ENCODE measurements around the gene KIT.

Gene KIT

DNA sequence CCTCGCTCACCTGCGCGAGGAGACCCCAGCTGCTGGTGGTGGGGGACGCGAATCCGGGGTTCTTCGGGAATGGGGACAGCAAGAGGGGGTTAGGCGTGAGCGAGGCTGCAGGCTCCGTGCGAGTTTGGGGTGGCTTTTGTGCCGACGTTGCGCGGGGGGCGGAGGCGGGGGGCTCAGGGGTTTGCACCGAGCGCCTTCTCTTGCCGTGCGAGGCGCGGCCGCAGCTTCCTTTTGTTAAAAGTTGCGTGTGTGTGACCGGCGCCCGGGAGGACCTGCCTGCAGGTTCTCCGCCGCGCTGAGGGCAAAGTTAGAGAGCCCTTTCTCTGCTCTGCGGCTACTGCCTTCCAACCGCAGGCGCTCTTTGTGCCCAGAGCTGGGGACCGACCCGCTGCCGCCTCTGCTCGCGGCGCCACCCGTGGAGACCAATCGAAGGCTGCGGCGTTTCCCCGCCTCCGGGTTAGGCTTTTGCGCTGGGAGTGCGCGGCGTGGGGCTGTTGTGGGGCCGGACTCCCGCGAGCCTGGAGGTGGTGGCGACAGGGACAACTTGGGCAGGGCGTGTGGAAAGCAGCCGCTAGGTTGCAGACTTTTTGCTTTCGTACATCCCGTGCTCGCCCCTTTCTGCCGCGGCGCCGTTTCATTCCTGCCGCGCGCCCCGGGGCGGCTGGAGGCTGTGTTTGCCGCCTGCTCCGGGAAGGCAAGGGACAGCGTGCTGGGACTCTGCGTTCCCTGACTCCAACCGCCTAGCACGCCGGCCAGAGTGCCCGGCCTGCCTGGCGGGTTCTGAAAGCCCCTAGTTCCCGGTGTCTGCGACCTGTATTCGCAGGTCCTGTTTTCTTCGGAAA is 716 bp downstream of the KIT start:
- Histone ChIP-seq H3K36me3 (replicated peaks; ENCODE audit: insufficient read depth, low read length) (no peaks in the 10 kb centered on the region), H3K27ac (ENCODE audit: low read length) (no peak overlapping the region)

DNA sequence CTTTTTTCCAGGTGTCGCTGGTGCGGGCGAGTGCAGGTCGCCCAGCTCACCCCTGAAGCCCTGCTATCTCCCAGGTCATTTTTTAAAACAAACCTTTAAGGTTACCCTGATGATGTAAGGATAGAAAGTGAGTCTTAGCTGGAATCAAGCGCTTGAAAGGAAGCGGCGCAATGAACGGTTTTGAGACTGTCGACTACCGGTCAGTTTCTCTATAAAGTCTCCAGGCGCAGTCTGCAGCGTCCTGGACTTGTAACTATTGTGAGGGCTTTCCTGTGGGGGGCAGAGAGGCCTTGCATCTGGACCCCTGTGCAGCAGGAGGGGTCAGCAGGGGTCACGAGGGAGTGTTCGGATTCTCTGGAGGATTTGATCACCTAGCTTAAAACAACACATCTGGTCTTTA is 1.6 kb downstream of the KIT start:
- Histone ChIP-seq H3K4me2 (ENCODE audit: low read depth, low read length) (peak overlapping the region; percentile 98), H3K9ac (ENCODE audit: low read length) (no peak overlapping the region; the same call in 1 of the 2 replicates), H3K4me1 (ENCODE audit: low read length) (no peaks in the 10 kb centered on the region), H3K27me3 (replicated peaks; ENCODE audit: insufficient read depth, low read length) (peaks cover 23% of the 10 kb centered on the region), H3K36me3 (replicated peaks; ENCODE audit: insufficient read depth, low read length) (no peaks in the 10 kb centered on the region), H3K9me3 (replicated peaks; ENCODE audit: insufficient read depth, low read length) (no peaks in the 10 kb centered on the region), H3F3A (ENCODE audit: insufficient read depth, low read length) (no peaks in the 10 kb centered on the region), H3K27ac (ENCODE audit: low read length) (no peak overlapping the region), H3K79me2 (ENCODE audit: low read length) (no peaks in the 10 kb centered on the region), H3K4me3 (ENCODE audit: low read length) (peak overlapping the region; percentile 67), H4K20me1 (ENCODE audit: insufficient read depth, low read length) (no peaks in the 10 kb centered on the region), H2AFZ (ENCODE audit: low read length) (peak overlapping the region; percentile 90), H3K9me2 (replicated peaks; ENCODE audit: insufficient read depth, low read length) (no peaks in the 10 kb centered on the region)
- DNase-seq: no peak
- TF ChIP-seq, protein P1, sequence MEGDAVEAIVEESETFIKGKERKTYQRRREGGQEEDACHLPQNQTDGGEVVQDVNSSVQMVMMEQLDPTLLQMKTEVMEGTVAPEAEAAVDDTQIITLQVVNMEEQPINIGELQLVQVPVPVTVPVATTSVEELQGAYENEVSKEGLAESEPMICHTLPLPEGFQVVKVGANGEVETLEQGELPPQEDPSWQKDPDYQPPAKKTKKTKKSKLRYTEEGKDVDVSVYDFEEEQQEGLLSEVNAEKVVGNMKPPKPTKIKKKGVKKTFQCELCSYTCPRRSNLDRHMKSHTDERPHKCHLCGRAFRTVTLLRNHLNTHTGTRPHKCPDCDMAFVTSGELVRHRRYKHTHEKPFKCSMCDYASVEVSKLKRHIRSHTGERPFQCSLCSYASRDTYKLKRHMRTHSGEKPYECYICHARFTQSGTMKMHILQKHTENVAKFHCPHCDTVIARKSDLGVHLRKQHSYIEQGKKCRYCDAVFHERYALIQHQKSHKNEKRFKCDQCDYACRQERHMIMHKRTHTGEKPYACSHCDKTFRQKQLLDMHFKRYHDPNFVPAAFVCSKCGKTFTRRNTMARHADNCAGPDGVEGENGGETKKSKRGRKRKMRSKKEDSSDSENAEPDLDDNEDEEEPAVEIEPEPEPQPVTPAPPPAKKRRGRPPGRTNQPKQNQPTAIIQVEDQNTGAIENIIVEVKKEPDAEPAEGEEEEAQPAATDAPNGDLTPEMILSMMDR (IDR thresholded peaks at IDR 0.05; ENCODE audit: low read length): no peak
- no peak for TF ChIP-seq EZH2 (optimal IDR thresholded peaks at IDR 0.05; ENCODE audit: low read depth, low read length)
- no peak for TF ChIP-seq EZH2phosphoT487 (IDR thresholded peaks at IDR 0.05; ENCODE audit: low read length)

More for the DNA sequence above, 716 bp downstream of the KIT start:
- Histone ChIP-seq H3K9ac (ENCODE audit: low read length) (peak overlapping the region; percentile 21; the same call in 1 of the 2 replicates), H3K4me3 (ENCODE audit: low read length) (peak overlapping the region; percentile 67), H4K20me1 (ENCODE audit: insufficient read depth, low read length) (no peaks in the 10 kb centered on the region), H3K79me2 (ENCODE audit: low read length) (no peaks in the 10 kb centered on the region), H3K9me3 (replicated peaks; ENCODE audit: insufficient read depth, low read length) (no peaks in the 10 kb centered on the region), H2AFZ (ENCODE audit: low read length) (peak overlapping the region; percentile 90), H3K4me2 (ENCODE audit: low read depth, low read length) (peak overlapping the region; percentile 98), H3K9me2 (replicated peaks; ENCODE audit: insufficient read depth, low read length) (no peaks in the 10 kb centered on the region), H3K27me3 (replicated peaks; ENCODE audit: insufficient read depth, low read length) (peaks cover 23% of the 10 kb centered on the region), H3F3A (ENCODE audit: insufficient read depth, low read length) (no peaks in the 10 kb centered on the region), H3K4me1 (ENCODE audit: low read length) (no peaks in the 10 kb centered on the region)
- no peak for TF ChIP-seq EZH2 (optimal IDR thresholded peaks at IDR 0.05; ENCODE audit: low read depth, low read length)
- TF ChIP-seq, protein P1 (IDR thresholded peaks at IDR 0.05; ENCODE audit: low read length): peak; percentile 30
- DNase-seq: peak; percentile 65

DNA sequence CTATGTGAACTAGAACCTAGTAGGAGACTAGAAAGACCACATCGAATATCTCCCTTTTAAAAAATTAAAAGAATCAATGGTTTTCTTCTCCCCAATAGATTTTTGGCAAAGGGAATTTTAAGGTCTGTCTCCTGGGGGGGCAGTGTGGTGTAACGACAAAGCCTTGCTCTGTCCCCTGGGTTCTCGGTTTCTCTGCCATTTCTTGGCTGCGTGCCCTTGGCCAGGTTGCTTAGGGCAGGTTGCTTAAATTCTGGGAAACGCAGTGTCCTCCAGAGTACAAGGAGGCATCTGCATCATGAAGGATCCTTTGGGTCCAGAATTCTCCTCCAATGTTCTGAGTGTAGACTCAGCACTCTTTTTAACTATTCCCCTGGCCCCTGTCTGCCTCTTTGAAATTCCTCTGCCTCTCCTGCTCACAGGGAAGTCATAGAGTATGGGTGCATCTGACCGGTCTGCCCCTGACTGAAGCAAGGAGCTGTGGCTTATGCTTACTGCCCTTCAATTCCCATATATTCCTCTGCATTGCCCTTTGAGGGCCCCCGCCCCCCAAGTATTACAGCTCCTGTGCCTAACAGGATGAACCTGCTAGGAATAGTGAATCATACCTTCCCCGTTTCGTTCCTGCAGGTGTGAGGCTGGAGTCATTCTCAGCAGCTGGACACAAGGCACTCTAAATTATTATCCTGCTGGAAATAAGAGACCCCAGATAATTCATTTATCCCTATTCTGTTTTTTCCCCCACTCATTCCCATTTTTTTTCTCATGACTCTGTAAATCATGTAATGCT is 2.2 kb downstream of the KIT start:
- no peaks in the 10 kb centered on the region for H3K9me3 ChIP-seq (replicated peaks; ENCODE audit: insufficient read depth, low read length)
- H3F3A ChIP-seq (ENCODE audit: insufficient read depth, low read length): no peaks in the 10 kb centered on the region
- H3K27ac ChIP-seq (ENCODE audit: low read length): no peak overlapping the region
- H3K4me1 ChIP-seq (ENCODE audit: low read length): no peaks in the 10 kb centered on the region
- no peak for DNase-seq
- H3K9ac ChIP-seq (ENCODE audit: low read length): no peak overlapping the region
- TF ChIP-seq, protein P1 (IDR thresholded peaks at IDR 0.05; ENCODE audit: low read length): no peak
- TF ChIP-seq EZH2phosphoT487 (IDR thresholded peaks at IDR 0.05; ENCODE audit: low read length): no peak
- TF ChIP-seq EZH2 (optimal IDR thresholded peaks at IDR 0.05; ENCODE audit: low read depth, low read length): no peak
- H4K20me1 ChIP-seq (ENCODE audit: insufficient read depth, low read length): no peaks in the 10 kb centered on the region
- peaks cover 23% of the 10 kb centered on the region for H3K27me3 ChIP-seq (replicated peaks; ENCODE audit: insufficient read depth, low read length)
- H3K4me3 ChIP-seq (ENCODE audit: low read length): 0 out of 2 replicates have a peak overlapping the region, but pooled peaks have one; percentile 67
- H3K36me3 ChIP-seq (replicated peaks; ENCODE audit: insufficient read depth, low read length): no peaks in the 10 kb centered on the region
- no peak overlapping the region for H2AFZ ChIP-seq (ENCODE audit: low read length)
- H3K4me2 ChIP-seq (ENCODE audit: low read depth, low read length): peak overlapping the region; percentile 98; the same call in 1 of the 2 replicates
- H3K9me2 ChIP-seq (replicated peaks; ENCODE audit: insufficient read depth, low read length): no peaks in the 10 kb centered on the region
- no peaks in the 10 kb centered on the region for H3K79me2 ChIP-seq (ENCODE audit: low read length)
